NCI-H1092 (cell line): Measurements from ENCODE around the gene RIC8A.
A peak's percentile ranks its signal among the peaks of the same experiment; 100 is the strongest.

Experiments used
- DNase-seq: peaks from one replicate; lab custom pipeline; 2025; lab: John Stamatoyannopoulos, UW

RIC8A gene

GRCh38 chr11:204587-205109 is 2.9 kb upstream of the RIC8A start:
- no peak for DNase-seq

GRCh38 chr11:205221-206001 is 2.1 kb upstream of the RIC8A start:
- DNase-seq = no peak

- DNase-seq = no peak
Measured at GRCh38 chr11:206002-206384, 1.5 kb upstream of the RIC8A start.

GRCh38 chr11:206526-207207 is 841 bp upstream of the RIC8A start:
- no peak for DNase-seq

GRCh38 chr11:207863-208180 is 314 bp downstream of the RIC8A start:
- no peak for DNase-seq

- peak; percentile 52 for DNase-seq
Measured at GRCh38 chr11:208181-208916, 841 bp downstream of the RIC8A start.

GRCh38 chr11:208917-209260 is 1.4 kb downstream of the RIC8A start:
- DNase-seq = no peak

GRCh38 chr11:209275-210121 is 2.0 kb downstream of the RIC8A start:
- DNase-seq = no peak

- DNase-seq = no peak
Measured at GRCh38 chr11:210122-210802, 2.8 kb downstream of the RIC8A start.

- no peak for DNase-seq
Measured at GRCh38 chr11:210803-211180, 3.3 kb downstream of the RIC8A start.

GRCh38 chr11:211295-211694 is 3.8 kb downstream of the RIC8A start:
- no peak for DNase-seq

- no peak for DNase-seq
Measured at GRCh38 chr11:211741-212140, 4.2 kb downstream of the RIC8A start.

GRCh38 chr11:212150-213100 is 4.9 kb downstream of the RIC8A start:
- DNase-seq = no peak

GRCh38 chr11:213111-213510 is 5.6 kb downstream of the RIC8A start:
- no peak for DNase-seq

- no peak for DNase-seq
Measured at GRCh38 chr11:214083-214482, 6.6 kb downstream of the RIC8A start.

GRCh38 chr11:215581-216037 is 8.1 kb downstream of the RIC8A start:
- DNase-seq = no peak

- no peak for DNase-seq
Measured at GRCh38 chr11:216081-216974, 8.8 kb downstream of the RIC8A start.

GRCh38 chr11:217704-218103 is 10.2 kb downstream of the RIC8A start:
- no peak for DNase-seq
